Adrenal gland (tissue), 12 donors: Measurements from ENCODE around the gene PARD3B. TPM values are rescaled to one million over a fixed set of nuclear protein-coding genes. Genes with fewer than 3 reads are reported as not detected.

Experiments
- DNase-seq, 7 donors: peaks; one replicate each; pipeline ENCODE4 v3.0.0-alpha.2; 2019 to 2020
- H3K27ac ChIP-seq, 5 donors: fragments of 200-600 bp; sonication (generic) in 4 of 5; 1 replicate in 3 of 5; 2 replicates in 2 of 5; pipeline versions ENCODE4 v1.5.1 to v1.8.0; 2016 to 2020; ENCODE audit warnings: mild to moderate bottlenecking in 1 of 5
- H3K27me3 ChIP-seq: fragments of 200-600 bp; 2 replicates; pipeline ENCODE4 v1.8.0; 2021
- H3K36me3 ChIP-seq, 2 donors: fragments of 200-600 bp; replicated peaks in 1 of 2; 1 replicate in 1 of 2; 2 replicates in 1 of 2; pipeline versions ENCODE4 v1.5.1 to v1.8.0; 2018 to 2022
- H3K4me1 ChIP-seq, 2 donors: fragments of 200-600 bp; replicated peaks in 1 of 2; 1 replicate in 1 of 2; 2 replicates in 1 of 2; pipeline versions ENCODE4 v1.5.1 to v1.8.0; 2018 to 2021
- H3K4me3 ChIP-seq, 4 donors: fragments of 200-600 bp; sonication (generic) in 3 of 4; one replicate each; pipeline ENCODE4 v1.5.1; 2016 to 2018
- H3K9me3 ChIP-seq, 3 donors: fragments of 200-600 bp; sonication (generic) in 1 of 3; replicated peaks in 1 of 3; 1 replicate in 2 of 3; 2 replicates in 1 of 3; pipeline versions ENCODE4 v1.5.1 to v1.8.0; 2016 to 2021
- CTCF ChIP-seq, 6 experiments: fragments of 450-650 bp in 4 of 6; fragments of 200-600 bp in 2 of 6; sonication (generic) in 1 of 6; IDR thresholded peaks; 1 replicate in 5 of 6; 2 replicates in 1 of 6; pipeline versions ENCODE4 v1.5.1 to v1.8.0; 2016 to 2021; ENCODE audit warnings: antibody characterized with exemption in 6 of 6, mild to moderate bottlenecking in 2 of 6, moderate library complexity in 1 of 6
- POLR2A ChIP-seq, 2 donors: fragments of 450-650 bp; IDR thresholded peaks; one replicate each; pipeline ENCODE4 v1.6.1; 2017; ENCODE audit warnings: antibody characterized with exemption in 2 of 2, mild to moderate bottlenecking in 2 of 2, moderate library complexity in 1 of 2
- WGBS, 4 donors: extraction: QIAGEN DNeasy Blood & Tissue Kit in 2 of 4; methylation state at CpG; one replicate each; pipeline versions ENCODE4 v1.1.5 to v1.1.7; 2013 to 2017; 5-methylcytosine and 5-hydroxymethylcytosine counted together
- intact Hi-C, 2 donors: fragments of 100-400 bp; cut with DNase I; formaldehyde crosslinking; loops; one replicate each; pipeline versions ENCODE4 v1.14.1 to v1.15.0; 2022 to 2023
- polyA plus RNA-seq, 3 donors: library from polyadenylated mRNA; stranded (reverse); fragments of 200-250 nt in 2 of 3; fragments of 350-450 nt in 1 of 3; fragmentation: Illumina TruSeq in 1 of 3; extraction: RNeasy Lipid Tissue Mini Kit (QIAGEN cat#74804) in 1 of 3; gene quantifications; one replicate each; pipeline ENCODE4 v1.2.3, GENCODE V29; 2013 to 2014
- total RNA-seq, 9 donors: library from RNA; depleted of rRNA in 4 of 9; stranded (reverse); fragments of >200 nt in 4 of 9; fragments of 120-200 nt in 1 of 9; fragmentation: NEBNext Ultra II Directional in 1 of 9; extraction: Animal tissue kit (Norgen Biotek cat#: 25700) in 1 of 9; gene quantifications; one replicate each; pipeline versions ENCODE4 v1.1.0 to v1.2.4, GENCODE V29; 2013 to 2023
- donor health status: healthy with polysubstance abuse.
- donor health status: Bipolar disorder and iron deficiency.
- donor health status: DM: yes; HTN: yes; CAD: no.
- donor health status: DM: no; HTN: no; CAD: no.
- donor health status: DM: no; HTN: no; CAD: no.
- donor health status: DM: yes; HTN: yes; CAD: no.

PARD3B gene
- total and polyA plus RNA-seq, 12 donors: 1.9 to 20.4 (median 9.5) TPM

GRCh38 chr2:205527801-205528200 lies 982.5 kb downstream of the PARD3B start:
- TF ChIP-seq CTCF (IDR thresholded peaks at IDR 0.05): no peak
- TF ChIP-seq POLR2A (IDR thresholded peaks at IDR 0.05): no peak
- Histone ChIP-seq H3K27ac (no peak overlapping the region), H3K27me3 (no peaks in the 10 kb centered on the region), H3K36me3 (no peaks in the 10 kb centered on the region), H3K4me1 (no peaks in the 10 kb centered on the region), H3K9me3 (no peaks in the 10 kb centered on the region), H3K4me3 (no peak overlapping the region)
- no peak for DNase-seq
- intact Hi-C loops: no loop called here

GRCh38 chr2:205531072-205531471 lies 985.8 kb downstream of the PARD3B start:
- TF ChIP-seq CTCF (IDR thresholded peaks at IDR 0.05) (no peak), POLR2A (IDR thresholded peaks at IDR 0.05) (no peak)
- 69 to 72% (median 70%) methylated on average over 2 of the region's 2 CpGs for WGBS, 4 donors
- no peak for DNase-seq

GRCh38 chr2:205531489-205532148 lies 986.3 kb downstream of the PARD3B start:
- Histone ChIP-seq H3K9me3 (no peaks in the 10 kb centered on the region), H3K27me3 (no peaks in the 10 kb centered on the region), H3K27ac (no peak overlapping the region), H3K36me3 (no peaks in the 10 kb centered on the region), H3K4me3 (no peak overlapping the region), H3K4me1 (no peaks in the 10 kb centered on the region)
- intact Hi-C loops: no loop called here
- TF ChIP-seq CTCF (IDR thresholded peaks at IDR 0.05) (no peak), POLR2A (IDR thresholded peaks at IDR 0.05) (no peak)
- DNase-seq: no peak
- WGBS, 4 donors: 87 to 92% (median 87%) methylated on average over 9 of the region's 9 CpGs

More at GRCh38 chr2:205531072-205531471, 985.8 kb downstream of the PARD3B start:
- Histone ChIP-seq H3K4me3 (no peak overlapping the region), H3K9me3 (no peaks in the 10 kb centered on the region), H3K27ac (no peak overlapping the region), H3K4me1 (no peaks in the 10 kb centered on the region), H3K36me3 (no peaks in the 10 kb centered on the region), H3K27me3 (no peaks in the 10 kb centered on the region)
- intact Hi-C loops: no loop called here

- Histone ChIP-seq H3K4me3 (no peak overlapping the region), H3K36me3 (no peaks in the 10 kb centered on the region), H3K27ac (no peak overlapping the region), H3K27me3 (no peaks in the 10 kb centered on the region), H3K4me1 (no peaks in the 10 kb centered on the region), H3K9me3 (no peaks in the 10 kb centered on the region)
- TF ChIP-seq POLR2A (IDR thresholded peaks at IDR 0.05) (no peak), CTCF (IDR thresholded peaks at IDR 0.05) (no peak)
- 73 to 84% (median 77%) methylated on average over 3 of the region's 3 CpGs for WGBS, 4 donors
- DNase-seq: no peak
- intact Hi-C loops: no loop called here
Observed at GRCh38 chr2:205535001-205535400, 989.7 kb downstream of the PARD3B start.
